Ovary (tissue), 9 donors: Measurements from ENCODE around the gene ANKRD6. TPM values are rescaled to one million over a fixed set of nuclear protein-coding genes. Genes with fewer than 3 reads are reported as not detected.

Experiments
- DNase-seq, 5 donors: peaks; one replicate each; pipeline ENCODE4 v3.0.0-alpha.2; 2019 to 2020
- H3K27ac ChIP-seq, 2 donors: fragments of 200-600 bp; one replicate each; pipeline versions ENCODE4 v1.5.1 to v1.8.0; 2019 to 2022
- H3K27me3 ChIP-seq: fragments of 200-600 bp; one replicate; pipeline ENCODE4 v1.8.0; 2022
- H3K36me3 ChIP-seq: fragments of 200-600 bp; sonication (generic); one replicate; pipeline ENCODE4 v1.5.1; 2019
- H3K4me1 ChIP-seq: one replicate; pipeline ENCODE4 v1.8.1; 2013; ENCODE audit warnings: mild to moderate bottlenecking, moderate library complexity; ENCODE audit not compliant: insufficient read depth
- H3K4me3 ChIP-seq: fragments of 200-600 bp; sonication (generic); one replicate; pipeline ENCODE4 v1.5.1; 2017
- H3K9me3 ChIP-seq, 2 donors: fragments of 200-600 bp in 1 of 2; sonication (generic) in 1 of 2; one replicate each; pipeline versions ENCODE4 v1.5.1 to v1.8.1; 2013 to 2019; ENCODE audit warnings: mild to moderate bottlenecking in 1 of 2, moderate library complexity in 1 of 2
- EP300 ChIP-seq: sonication (generic); formaldehyde crosslinking; IDR thresholded peaks from one replicate; pipeline ENCODE4 v1.6.1; 2017; ENCODE audit warnings: antibody characterized with exemption
- POLR2A ChIP-seq: fragments of 450-650 bp; IDR thresholded peaks from one replicate; pipeline ENCODE4 v1.6.1; 2017; ENCODE audit warnings: antibody characterized with exemption, mild to moderate bottlenecking, moderate library complexity
- WGBS, 3 donors: extraction: QIAGEN DNeasy Blood & Tissue Kit in 1 of 3; methylation state at CpG; one replicate each; pipeline versions ENCODE4 v1.1.5 to v1.1.7; 2013 to 2017; 5-methylcytosine and 5-hydroxymethylcytosine counted together
- intact Hi-C, 4 donors: fragments of 100-400 bp; cut with DNase I; formaldehyde crosslinking; loops; one replicate each; pipeline versions ENCODE4 v1.11.0 to v1.15.1; 2022 to 2023
- polyA plus RNA-seq, 2 donors: library from polyadenylated mRNA; stranded (reverse); fragments of 200-250 nt in 1 of 2; fragments of 350-450 nt in 1 of 2; fragmentation: Illumina TruSeq in 1 of 2; extraction: RNeasy Lipid Tissue Mini Kit (QIAGEN cat#74804) in 1 of 2; gene quantifications; one replicate each; pipeline ENCODE4 v1.2.3, GENCODE V29; 2013 to 2014
- total RNA-seq, 7 donors: library from RNA; depleted of rRNA in 2 of 7; stranded (reverse); fragments of >200 nt in 2 of 7; fragmentation: NEBNext Ultra II Directional in 3 of 7; extraction: Animal tissue kit (Norgen Biotek cat#: 25700) in 3 of 7; gene quantifications; one replicate each; pipeline versions ENCODE4 v1.1.0 to v1.2.4, GENCODE V29; 2016 to 2023
- TF ChIP-seq, protein P1 (sequence below), 3 donors: fragments of 450-650 bp in 2 of 3; fragments of 200-600 bp in 1 of 3; IDR thresholded peaks; one replicate each; pipeline versions ENCODE4 v1.5.1 to v1.8.0; 2016 to 2022; ENCODE audit warnings: antibody characterized with exemption in 3 of 3, mild to moderate bottlenecking in 1 of 3
- donor health status: DM: no; HTN: no; CAD: no; lungs with moderate emphysema.
- donor health status: DM: no; HTN: no; CAD: no.
- donor health status: Bipolar disorder and iron deficiency.
- donor health status: DM: yes; HTN: yes; CAD: no.
- donor health status: DM: no; HTN: no; CAD: no.
- donor health status: DM: yes; HTN: yes; CAD: no.

The ANKRD6 gene
- total and polyA plus RNA-seq, 9 donors: 14.7 to 50.1 (median 25.6) TPM

DNA sequence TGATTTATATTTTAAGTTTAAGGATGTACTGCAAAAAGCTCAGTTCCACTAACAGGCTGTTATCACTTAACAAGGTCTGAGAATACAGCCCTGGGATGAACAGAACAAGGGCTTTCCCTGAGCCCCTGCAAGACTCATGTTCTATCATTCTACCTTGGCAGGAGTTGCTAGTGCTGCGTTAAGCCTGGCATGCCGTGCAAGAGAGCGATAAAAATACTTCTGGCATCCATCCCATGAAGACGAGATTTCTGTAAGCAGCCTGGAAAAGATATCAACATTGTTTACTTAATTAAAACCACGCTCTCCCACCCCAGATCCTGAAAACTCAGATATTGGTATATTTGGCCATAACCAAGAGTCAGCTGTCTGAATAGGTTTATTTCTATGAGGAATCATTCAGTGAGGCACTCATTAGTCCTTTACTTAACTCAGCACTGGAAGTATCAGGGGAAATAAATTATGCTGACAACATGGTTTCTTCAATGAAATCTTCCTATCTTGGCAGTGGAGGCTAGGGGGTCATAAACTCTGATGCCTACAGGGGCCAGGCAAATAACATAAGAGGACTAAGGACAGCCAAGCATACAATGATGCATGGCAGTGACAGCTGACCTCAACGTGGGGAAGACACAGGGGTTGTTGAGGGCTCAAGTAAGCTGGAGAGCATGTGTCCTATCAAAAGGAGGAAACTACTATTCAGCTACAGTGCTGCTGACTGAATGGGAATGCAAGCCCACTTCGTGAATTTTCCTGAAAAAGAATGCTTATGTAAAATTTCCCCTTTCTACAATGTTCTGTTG, 243.2 kb downstream of the ANKRD6 start:
- 17 to 26% (median 18%) methylated on average over 7 of the region's 7 CpGs for WGBS, 3 donors
- no peak for DNase-seq
- no peak overlapping the region for H3K4me3 ChIP-seq
- no peaks in the 10 kb centered on the region for H3K9me3 ChIP-seq
- H3K27ac ChIP-seq: no peak overlapping the region
- intact Hi-C loops: no loop called here
- TF ChIP-seq POLR2A (no peak), EP300 (no peak)
- TF ChIP-seq, protein P1, sequence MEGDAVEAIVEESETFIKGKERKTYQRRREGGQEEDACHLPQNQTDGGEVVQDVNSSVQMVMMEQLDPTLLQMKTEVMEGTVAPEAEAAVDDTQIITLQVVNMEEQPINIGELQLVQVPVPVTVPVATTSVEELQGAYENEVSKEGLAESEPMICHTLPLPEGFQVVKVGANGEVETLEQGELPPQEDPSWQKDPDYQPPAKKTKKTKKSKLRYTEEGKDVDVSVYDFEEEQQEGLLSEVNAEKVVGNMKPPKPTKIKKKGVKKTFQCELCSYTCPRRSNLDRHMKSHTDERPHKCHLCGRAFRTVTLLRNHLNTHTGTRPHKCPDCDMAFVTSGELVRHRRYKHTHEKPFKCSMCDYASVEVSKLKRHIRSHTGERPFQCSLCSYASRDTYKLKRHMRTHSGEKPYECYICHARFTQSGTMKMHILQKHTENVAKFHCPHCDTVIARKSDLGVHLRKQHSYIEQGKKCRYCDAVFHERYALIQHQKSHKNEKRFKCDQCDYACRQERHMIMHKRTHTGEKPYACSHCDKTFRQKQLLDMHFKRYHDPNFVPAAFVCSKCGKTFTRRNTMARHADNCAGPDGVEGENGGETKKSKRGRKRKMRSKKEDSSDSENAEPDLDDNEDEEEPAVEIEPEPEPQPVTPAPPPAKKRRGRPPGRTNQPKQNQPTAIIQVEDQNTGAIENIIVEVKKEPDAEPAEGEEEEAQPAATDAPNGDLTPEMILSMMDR (IDR thresholded peaks at IDR 0.05): no peak
- H3K36me3 ChIP-seq: no peaks in the 10 kb centered on the region
- H3K27me3 ChIP-seq: no peaks in the 10 kb centered on the region
- peaks cover 3% of the 10 kb centered on the region for H3K4me1 ChIP-seq

DNA sequence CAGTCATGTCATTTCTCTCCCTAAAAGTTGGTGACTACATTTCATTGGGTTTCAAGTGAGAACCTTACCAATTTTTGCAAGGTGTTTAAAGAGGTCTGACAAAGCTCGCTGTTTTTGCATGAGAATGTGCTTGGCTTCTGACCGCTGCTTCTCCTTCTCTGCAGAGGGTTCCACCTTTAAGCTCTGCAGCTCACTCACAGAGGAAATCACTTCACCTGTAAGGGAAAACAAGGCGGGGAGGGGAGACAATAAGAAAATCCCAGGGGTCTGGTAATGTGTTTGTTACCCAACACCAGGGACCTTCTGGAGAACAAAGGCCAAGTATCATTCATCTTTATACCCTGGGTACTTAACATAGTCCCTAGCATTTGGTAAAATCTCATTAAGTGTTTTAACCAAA, 245.6 kb downstream of the ANKRD6 start:
- no peaks in the 10 kb centered on the region for H3K27me3 ChIP-seq
- peaks cover 3% of the 10 kb centered on the region for H3K4me1 ChIP-seq
- intact Hi-C loops: no loop called here
- 96 to 98% (median 97%) methylated on average over 3 of the region's 3 CpGs for WGBS, 3 donors
- H3K27ac ChIP-seq: no peak overlapping the region
- no peaks in the 10 kb centered on the region for H3K36me3 ChIP-seq
- no peaks in the 10 kb centered on the region for H3K9me3 ChIP-seq
- TF ChIP-seq EP300 (no peak), POLR2A (no peak)
- TF ChIP-seq, protein P1 (IDR thresholded peaks at IDR 0.05): no peak
- H3K4me3 ChIP-seq: no peak overlapping the region
- DNase-seq: no peak

DNA sequence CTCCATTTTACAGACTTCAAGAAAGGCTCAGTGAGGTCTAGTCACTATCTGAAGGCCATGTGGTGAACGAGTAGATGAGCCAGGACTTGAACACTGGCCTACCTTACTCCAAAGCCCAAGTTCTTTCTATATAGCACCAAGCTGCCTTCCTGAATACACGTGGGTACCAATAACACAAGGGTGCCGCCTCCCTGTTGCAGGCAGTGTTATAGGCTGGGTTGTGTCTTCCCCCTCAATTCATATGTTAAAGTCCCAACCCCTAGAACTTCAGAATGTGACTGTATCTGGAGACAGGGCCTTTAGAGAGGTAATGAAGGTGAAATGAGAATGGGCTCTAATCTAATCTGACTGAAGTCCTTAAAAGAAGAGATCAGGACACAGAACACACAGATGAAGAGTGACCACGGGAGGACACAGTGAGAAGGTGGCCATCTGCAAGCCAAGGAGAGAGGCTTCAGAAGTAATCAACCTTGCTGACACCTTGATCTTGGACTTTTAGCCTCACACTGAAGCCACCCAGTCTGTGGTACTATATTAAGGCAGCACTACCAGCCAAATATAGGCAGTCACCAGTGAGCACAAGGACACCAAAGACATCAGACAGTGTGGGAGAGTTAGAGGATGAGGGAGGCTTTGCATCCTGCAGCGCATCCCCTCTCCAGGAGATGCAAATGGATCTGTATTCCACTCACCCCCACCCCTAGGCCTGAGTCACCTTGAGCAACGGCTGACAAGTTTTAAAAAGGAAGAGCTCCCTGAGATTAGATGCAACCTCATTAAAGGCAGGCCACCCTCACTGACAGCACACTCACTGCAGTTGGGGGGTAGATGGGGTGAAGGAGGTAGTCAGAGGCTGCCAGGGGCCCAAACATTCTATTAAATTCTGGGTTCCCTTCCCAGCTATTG, 246.5 kb downstream of the ANKRD6 start:
- Histone ChIP-seq H3K36me3 (no peaks in the 10 kb centered on the region), H3K4me1 (peaks cover 3% of the 10 kb centered on the region), H3K27ac (no peak overlapping the region), H3K9me3 (no peaks in the 10 kb centered on the region), H3K27me3 (no peaks in the 10 kb centered on the region), H3K4me3 (no peak overlapping the region)
- WGBS, 3 donors: 76 to 77% (median 76%) methylated on average over 6 of the region's 6 CpGs
- intact Hi-C loops: no loop called here
- DNase-seq: no peak
- TF ChIP-seq, protein P1 (IDR thresholded peaks at IDR 0.05): no peak
- TF ChIP-seq EP300 (no peak), POLR2A (no peak)

DNA sequence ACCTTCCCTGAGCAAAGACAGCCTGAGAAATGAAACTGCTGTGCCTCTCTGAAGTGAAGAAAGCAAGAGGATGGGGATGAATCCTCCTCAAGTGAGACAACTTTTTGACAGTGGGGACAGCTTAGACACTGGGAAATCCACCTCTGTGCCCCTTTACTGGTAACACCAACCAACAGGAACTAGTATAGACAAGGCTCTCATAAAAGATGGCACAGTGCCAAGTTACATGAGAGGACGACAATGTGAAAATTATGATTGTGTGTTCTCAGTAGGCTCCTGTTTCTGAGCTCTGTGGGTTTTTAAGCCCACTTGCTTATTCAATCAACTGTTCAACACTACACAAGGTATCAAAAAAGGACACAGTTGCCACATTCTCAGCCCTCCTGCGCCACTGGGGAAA, 247.2 kb downstream of the ANKRD6 start:
- Histone ChIP-seq H3K9me3 (no peaks in the 10 kb centered on the region), H3K4me1 (peaks cover 3% of the 10 kb centered on the region)
- WGBS, 3 donors: 92 to 95% (median 93%) methylated on average over 2 of the region's 2 CpGs

More for the DNA sequence above, 247.2 kb downstream of the ANKRD6 start:
- Histone ChIP-seq H3K36me3 (no peaks in the 10 kb centered on the region), H3K27ac (no peak overlapping the region), H3K4me3 (no peak overlapping the region), H3K27me3 (no peaks in the 10 kb centered on the region)
- intact Hi-C loops: no loop called here
- TF ChIP-seq POLR2A: no peak
- TF ChIP-seq, protein P1 (IDR thresholded peaks at IDR 0.05): no peak
- TF ChIP-seq EP300: no peak
- DNase-seq: no peak
